ENCODE results near the gene XRCC5. TPM values are rescaled to one million over a fixed set of nuclear protein-coding genes. Genes with fewer than 3 reads are reported as not detected.

XRCC5 gene
- total RNA-seq, 1 experiment from 2014 or later: 534 TPM

DNA sequence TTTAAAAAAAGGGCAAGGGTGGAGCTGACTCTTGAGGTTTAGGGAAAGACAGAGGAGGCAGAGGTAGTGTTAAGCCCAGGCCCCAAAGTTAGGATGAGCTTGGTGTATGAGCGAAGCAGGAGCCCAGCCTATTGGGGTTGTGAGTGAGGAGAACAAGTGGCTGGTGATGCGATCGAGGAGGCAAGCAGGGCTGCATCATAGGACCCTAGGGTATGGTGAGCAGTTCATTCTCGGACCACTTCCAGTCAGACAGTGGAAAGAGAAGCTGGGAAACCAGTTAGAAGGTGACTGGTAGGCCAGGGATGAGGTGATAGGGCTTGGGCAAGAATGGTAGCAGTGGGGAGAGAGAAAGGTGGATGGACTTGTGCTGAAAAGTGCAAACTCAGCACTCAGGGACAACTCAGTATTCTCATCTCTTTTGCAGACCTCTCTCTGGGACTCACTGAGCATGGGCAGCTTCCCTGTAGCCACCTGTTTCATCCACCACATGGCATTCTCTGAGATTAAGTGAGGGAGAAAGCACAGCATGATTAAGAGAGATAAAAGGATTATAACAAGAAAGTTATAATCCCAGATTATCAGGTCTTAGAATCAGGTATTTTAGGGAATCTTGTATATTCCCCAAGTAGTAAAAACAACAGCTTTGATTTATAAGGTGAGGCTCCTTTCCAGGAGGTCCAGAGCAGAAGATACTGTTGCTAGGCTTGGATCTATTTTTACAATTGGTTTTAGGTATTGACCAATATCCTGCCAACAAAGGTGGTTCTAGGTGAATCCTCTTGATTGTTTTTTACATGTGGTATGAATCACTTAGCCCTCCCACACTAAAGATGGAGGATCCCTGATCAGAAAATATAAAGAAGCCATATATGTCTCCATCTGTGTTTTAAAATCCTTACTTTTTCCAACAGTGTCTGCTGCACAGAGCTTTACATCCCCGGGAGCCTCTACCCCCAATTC, 38.3 kb downstream of the XRCC5 start:
- DNase-seq (ENCODE audit: low spot score): no peak
- no peak overlapping the region for H3K4me3 ChIP-seq (ENCODE audit: low read depth, low read length, poor library complexity, severe bottlenecking)
- intact Hi-C loops (cut with micrococcal nuclease; ENCODE audit: unreplicated experiment): no loop called here
- H3K9me3 ChIP-seq (ENCODE audit: low read depth, low read length, poor library complexity, severe bottlenecking): no peaks in the 10 kb centered on the region
- no TSS peak for BruUV-seq (replicated peaks)
- TF ChIP-seq EZH2 (IDR thresholded peaks at IDR 0.05; ENCODE audit: borderline replicate concordance, low read depth, low read length, poor library complexity, severe bottlenecking) (no peak), CTCF (conservative IDR thresholded peaks at IDR 0.05; ENCODE audit: low read depth, low read length) (no peak)
- peaks cover 99% of the 10 kb centered on the region for H3K36me3 ChIP-seq (ENCODE audit: insufficient read depth, low read length, poor library complexity, severe bottlenecking)
- no peaks in the 10 kb centered on the region for H3K27me3 ChIP-seq (replicated peaks; ENCODE audit: insufficient read depth, low read depth, low read length, poor library complexity)
- H3K27ac ChIP-seq (ENCODE audit: low read depth, low read length, poor library complexity, severe bottlenecking): no peak overlapping the region
- ChIA-PET POLR2A (ENCODE audit: low non-redundant PET) (no interaction called here), CTCF (no interaction called here)
- no peaks in the 10 kb centered on the region for H3K4me1 ChIP-seq (ENCODE audit: insufficient read depth, low read length, poor library complexity, severe bottlenecking)

DNA sequence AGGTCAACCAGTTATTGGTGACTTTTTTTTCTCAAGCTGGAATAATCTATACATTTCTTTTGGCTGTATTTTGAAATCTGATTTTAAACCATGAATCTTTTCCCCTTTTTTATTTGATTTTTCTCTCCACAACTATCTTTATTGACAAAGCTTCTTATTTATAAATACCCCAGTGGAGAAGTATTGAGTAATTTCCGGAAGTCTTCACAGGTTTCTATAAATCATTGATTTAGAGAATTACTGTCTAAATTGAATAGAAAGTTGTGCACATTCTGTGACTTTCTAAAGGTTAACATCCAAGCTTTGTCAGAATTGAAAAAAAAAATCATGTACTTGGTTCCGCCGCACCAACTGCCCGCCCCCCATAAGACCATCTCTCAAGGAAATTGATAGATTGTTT, 39.8 kb downstream of the XRCC5 start:
- Histone ChIP-seq H3K4me1 (ENCODE audit: insufficient read depth, low read length, poor library complexity, severe bottlenecking) (no peaks in the 10 kb centered on the region), H3K27ac (ENCODE audit: low read depth, low read length, poor library complexity, severe bottlenecking) (no peak overlapping the region), H3K9me3 (ENCODE audit: low read depth, low read length, poor library complexity, severe bottlenecking) (no peaks in the 10 kb centered on the region), H3K27me3 (replicated peaks; ENCODE audit: insufficient read depth, low read depth, low read length, poor library complexity) (no peaks in the 10 kb centered on the region), H3K36me3 (ENCODE audit: insufficient read depth, low read length, poor library complexity, severe bottlenecking) (peaks cover 99% of the 10 kb centered on the region), H3K4me3 (ENCODE audit: low read depth, low read length, poor library complexity, severe bottlenecking) (no peak overlapping the region)
- DNase-seq (ENCODE audit: low spot score): no peak
- BruUV-seq (replicated peaks): no TSS peak
- no peak for TF ChIP-seq CTCF (conservative IDR thresholded peaks at IDR 0.05; ENCODE audit: low read depth, low read length)
- TF ChIP-seq EZH2 (IDR thresholded peaks at IDR 0.05; ENCODE audit: borderline replicate concordance, low read depth, low read length, poor library complexity, severe bottlenecking): no peak
- intact Hi-C loops (cut with micrococcal nuclease; ENCODE audit: unreplicated experiment): no loop called here
- ChIA-PET CTCF (no interaction called here), POLR2A (ENCODE audit: low non-redundant PET) (no interaction called here)

DNA sequence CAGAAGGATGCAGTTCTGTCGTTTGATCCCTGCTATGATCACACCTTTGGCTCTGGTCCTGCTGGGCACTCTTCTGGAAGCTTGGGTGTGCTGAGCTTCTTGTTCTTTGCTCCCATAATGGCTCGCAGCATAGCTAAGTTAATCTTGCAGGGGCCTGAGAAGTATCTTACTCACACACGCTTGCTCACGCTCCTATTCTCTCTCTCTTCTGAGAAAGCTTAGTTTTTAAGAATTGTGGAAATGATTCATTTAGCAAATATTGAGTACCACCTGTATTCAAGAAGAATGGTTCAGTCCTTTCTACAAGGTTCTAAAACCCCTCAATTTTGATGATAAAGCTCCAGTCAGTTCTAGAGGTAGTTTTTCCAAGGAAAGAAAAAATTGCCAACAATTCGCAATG, 40.6 kb downstream of the XRCC5 start:
- ChIA-PET CTCF (interaction anchor here (0.6 kb wide), 1 partner anchor 8 kb away, joined by 4 read pairs; no protein-coding TSS in a partner anchor), POLR2A (ENCODE audit: low non-redundant PET) (no interaction called here)
- Histone ChIP-seq H3K36me3 (ENCODE audit: insufficient read depth, low read length, poor library complexity, severe bottlenecking) (peaks cover 99% of the 10 kb centered on the region), H3K4me3 (ENCODE audit: low read depth, low read length, poor library complexity, severe bottlenecking) (no peak overlapping the region), H3K27me3 (replicated peaks; ENCODE audit: insufficient read depth, low read depth, low read length, poor library complexity) (no peaks in the 10 kb centered on the region), H3K9me3 (ENCODE audit: low read depth, low read length, poor library complexity, severe bottlenecking) (no peaks in the 10 kb centered on the region), H3K4me1 (ENCODE audit: insufficient read depth, low read length, poor library complexity, severe bottlenecking) (no peaks in the 10 kb centered on the region), H3K27ac (ENCODE audit: low read depth, low read length, poor library complexity, severe bottlenecking) (no peak overlapping the region)
- no TSS peak for BruUV-seq (replicated peaks)
- DNase-seq (ENCODE audit: low spot score): no peak
- intact Hi-C loops (cut with micrococcal nuclease; ENCODE audit: unreplicated experiment): loop anchor here (10.0 kb wide), 1 partner anchor 255 kb away; no protein-coding TSS in a partner anchor
- TF ChIP-seq EZH2 (IDR thresholded peaks at IDR 0.05; ENCODE audit: borderline replicate concordance, low read depth, low read length, poor library complexity, severe bottlenecking) (no peak), CTCF (conservative IDR thresholded peaks at IDR 0.05; ENCODE audit: low read depth, low read length) (no peak)
